Erythroblast (primary cell): Measurements from ENCODE around the gene UGT1A5.

Experiments used
- GATA1 ChIP-seq: IDR thresholded peaks from 2 replicates; pipeline ENCODE4 v1.6.1; 2011; ENCODE audit warnings: low read depth, mild to moderate bottlenecking, control low read depth, low read length, moderate library complexity
- POLR2A ChIP-seq: IDR thresholded peaks from 2 replicates; pipeline ENCODE4 v1.6.1; 2011; ENCODE audit warnings: mild to moderate bottlenecking, low read length

- TF ChIP-seq POLR2A (no peak), GATA1 (no peak)
Measured at GRCh38 chr2:233772583-233772982, 59.9 kb downstream of the UGT1A5 start.
